Cerebellar nuclear complex (tissue), 1 donor: ENCODE data around the gene ABCG2.

Source experiments
- DNase-seq, 2 experiments: peaks; one replicate each; lab custom pipeline; 2025; lab: John Stamatoyannopoulos, UW

Gene ABCG2

GRCh38 chr4:88158489-88159228 is at the start of gene ABCG2:
Gene ABCG2 (minus strand): TSS chr4:88158639. CDS start chr4:88139995, 18,644 bp downstream.
- DNase-seq, result no peak

GRCh38 chr4:88208156-88208555 is 49.7 kb upstream of the ABCG2 start:
- no peak for DNase-seq

- no peak for DNase-seq
Observed at GRCh38 chr4:88207171-88207570, 48.7 kb upstream of the ABCG2 start.

GRCh38 chr4:88204882-88205281 is 46.4 kb upstream of the ABCG2 start:
- DNase-seq, result no peak

GRCh38 chr4:88202443-88202842 is 44.0 kb upstream of the ABCG2 start:
- DNase-seq, result no peak

- no peak for DNase-seq
Observed at GRCh38 chr4:88200186-88200585, 41.7 kb upstream of the ABCG2 start.

GRCh38 chr4:88196523-88197185 is 38.2 kb upstream of the ABCG2 start:
- no peak for DNase-seq

GRCh38 chr4:88196013-88196365 is 37.5 kb upstream of the ABCG2 start:
- DNase-seq, result no peak

GRCh38 chr4:88195328-88196012 is 37.0 kb upstream of the ABCG2 start:
- no peak for DNase-seq

- DNase-seq, result no peak
Observed at GRCh38 chr4:88191404-88191803, 33.0 kb upstream of the ABCG2 start.

GRCh38 chr4:88189881-88190585 is 31.6 kb upstream of the ABCG2 start:
- DNase-seq, result no peak

- DNase-seq, result no peak
Observed at GRCh38 chr4:88189418-88189738, 30.9 kb upstream of the ABCG2 start.

GRCh38 chr4:88188738-88189417 is 30.4 kb upstream of the ABCG2 start:
- DNase-seq, result no peak

- DNase-seq, result no peak
Observed at GRCh38 chr4:88187766-88188165, 29.3 kb upstream of the ABCG2 start.

- DNase-seq, result no peak
Observed at GRCh38 chr4:88185906-88186305, 27.5 kb upstream of the ABCG2 start.

- DNase-seq, result no peak
Observed at GRCh38 chr4:88179261-88179660, 20.8 kb upstream of the ABCG2 start.

- no peak for DNase-seq
Observed at GRCh38 chr4:88178626-88179231, 20.3 kb upstream of the ABCG2 start.

GRCh38 chr4:88177983-88178625 is 19.7 kb upstream of the ABCG2 start:
- no peak for DNase-seq

GRCh38 chr4:88172987-88173386 is 14.5 kb upstream of the ABCG2 start:
- DNase-seq, result no peak

GRCh38 chr4:88171206-88171605 is 12.8 kb upstream of the ABCG2 start:
- DNase-seq, result no peak

- no peak for DNase-seq
Observed at GRCh38 chr4:88169298-88169697, 10.9 kb upstream of the ABCG2 start.
